ENCODE measurements around the gene UGT1A4. TPM values are rescaled to one million over a fixed set of nuclear protein-coding genes. Genes with fewer than 3 reads are reported as not detected.
"Not testable (repeated sequence)": the region's sequence is repeated elsewhere in the genome, so short reads cannot be mapped to it uniquely, and the experiment has no call there.

The UGT1A4 gene
- total and polyA plus RNA-seq, 4 donors = not detected

- H3K4me3 ChIP-seq (ENCODE audit: low read depth, low read length) = no peak overlapping the region
- 40% methylated on average over 2 of the region's 5 CpGs for WGBS (ENCODE audit: insufficient coverage)
- DNase-seq (ENCODE audit: low read depth in 4 of 6, low spot score in 6 of 6) = no peak
These were observed 26.7 kb downstream of the UGT1A4 start for GRCh38 chr2:233745073-233745755.

GRCh38 chr2:233745838-233746237 lies 27.3 kb downstream of the UGT1A4 start:
- not testable (repeated sequence) for H3K27ac ChIP-seq (ENCODE audit: low read depth, low read length); H3K4me3 ChIP-seq (ENCODE audit: low read depth, low read length); H3K4me1 ChIP-seq (ENCODE audit: control insufficient read depth, insufficient read depth, low read length); H3K9me3 ChIP-seq (ENCODE audit: control insufficient read depth, insufficient read depth, low read length); DNase-seq (ENCODE audit: low read depth in 4 of 6, low spot score in 6 of 6); H3K27me3 ChIP-seq (ENCODE audit: control insufficient read depth, insufficient read depth, low read length); H3K36me3 ChIP-seq (ENCODE audit: control insufficient read depth, insufficient read depth, low read length)
- 79% methylated on average over 2 of the region's 2 CpGs for WGBS (ENCODE audit: insufficient coverage)

More at GRCh38 chr2:233745073-233745755, 26.7 kb downstream of the UGT1A4 start:
- H3K4me1 ChIP-seq (ENCODE audit: control insufficient read depth, insufficient read depth, low read length) = no peaks in the 10 kb centered on the region
- no peaks in the 10 kb centered on the region for H3K36me3 ChIP-seq (ENCODE audit: control insufficient read depth, insufficient read depth, low read length)
- H3K9me3 ChIP-seq (ENCODE audit: control insufficient read depth, insufficient read depth, low read length) = no peaks in the 10 kb centered on the region
- no peak overlapping the region for H3K27ac ChIP-seq (ENCODE audit: low read depth, low read length)
- H3K27me3 ChIP-seq (ENCODE audit: control insufficient read depth, insufficient read depth, low read length) = no peaks in the 10 kb centered on the region

GRCh38 chr2:233746475-233747282 lies 28.1 kb downstream of the UGT1A4 start:
- Histone ChIP-seq H3K4me3 (ENCODE audit: low read depth, low read length) (no peak overlapping the region), H3K27me3 (ENCODE audit: control insufficient read depth, insufficient read depth, low read length) (no peaks in the 10 kb centered on the region), H3K27ac (ENCODE audit: low read depth, low read length) (no peak overlapping the region), H3K4me1 (ENCODE audit: control insufficient read depth, insufficient read depth, low read length) (no peaks in the 10 kb centered on the region), H3K9me3 (ENCODE audit: control insufficient read depth, insufficient read depth, low read length) (peaks cover 8% of the 10 kb centered on the region), H3K36me3 (ENCODE audit: control insufficient read depth, insufficient read depth, low read length) (no peaks in the 10 kb centered on the region)
- no peak for DNase-seq (ENCODE audit: low read depth in 4 of 6, low spot score in 6 of 6)
- 89% methylated on average over 7 of the region's 10 CpGs for WGBS (ENCODE audit: insufficient coverage)

- Histone ChIP-seq H3K4me3 (ENCODE audit: low read depth, low read length) (no peak overlapping the region), H3K4me1 (ENCODE audit: control insufficient read depth, insufficient read depth, low read length) (no peaks in the 10 kb centered on the region), H3K9me3 (ENCODE audit: control insufficient read depth, insufficient read depth, low read length) (peaks cover 8% of the 10 kb centered on the region), H3K27me3 (ENCODE audit: control insufficient read depth, insufficient read depth, low read length) (no peaks in the 10 kb centered on the region), H3K27ac (ENCODE audit: low read depth, low read length) (no peak overlapping the region), H3K36me3 (ENCODE audit: control insufficient read depth, insufficient read depth, low read length) (no peaks in the 10 kb centered on the region)
- WGBS (ENCODE audit: insufficient coverage) = 93% methylated on average over 6 of the region's 6 CpGs
- DNase-seq (ENCODE audit: low read depth in 4 of 6, low spot score in 6 of 6) = no peak
These were observed 28.7 kb downstream of the UGT1A4 start for GRCh38 chr2:233747283-233747544.

GRCh38 chr2:233750689-233751088 lies 32.2 kb downstream of the UGT1A4 start:
- not testable (repeated sequence) for H3K4me3 ChIP-seq (ENCODE audit: low read depth, low read length); H3K36me3 ChIP-seq (ENCODE audit: control insufficient read depth, insufficient read depth, low read length); H3K27ac ChIP-seq (ENCODE audit: low read depth, low read length); DNase-seq (ENCODE audit: low read depth in 4 of 6, low spot score in 6 of 6); H3K27me3 ChIP-seq (ENCODE audit: control insufficient read depth, insufficient read depth, low read length); H3K4me1 ChIP-seq (ENCODE audit: control insufficient read depth, insufficient read depth, low read length); H3K9me3 ChIP-seq (ENCODE audit: control insufficient read depth, insufficient read depth, low read length)
- 88% methylated on average over 2 of the region's 2 CpGs for WGBS (ENCODE audit: insufficient coverage)

- not testable (repeated sequence) for DNase-seq (ENCODE audit: low read depth in 4 of 6, low spot score in 6 of 6); H3K36me3 ChIP-seq (ENCODE audit: control insufficient read depth, insufficient read depth, low read length); H3K4me1 ChIP-seq (ENCODE audit: control insufficient read depth, insufficient read depth, low read length); H3K4me3 ChIP-seq (ENCODE audit: low read depth, low read length); H3K9me3 ChIP-seq (ENCODE audit: control insufficient read depth, insufficient read depth, low read length); H3K27me3 ChIP-seq (ENCODE audit: control insufficient read depth, insufficient read depth, low read length); H3K27ac ChIP-seq (ENCODE audit: low read depth, low read length)
- 80% methylated on average over 1 of the region's 2 CpGs for WGBS (ENCODE audit: insufficient coverage)
These were observed 32.9 kb downstream of the UGT1A4 start for GRCh38 chr2:233751212-233752009.

GRCh38 chr2:233754872-233755611 lies 36.5 kb downstream of the UGT1A4 start:
- no peak for DNase-seq (ENCODE audit: low read depth in 4 of 6, low spot score in 6 of 6)
- H3K27me3 ChIP-seq (ENCODE audit: control insufficient read depth, insufficient read depth, low read length) = no peaks in the 10 kb centered on the region
- H3K27ac ChIP-seq (ENCODE audit: low read depth, low read length) = no peak overlapping the region
- peaks cover under 1% of the 10 kb centered on the region for H3K4me1 ChIP-seq (ENCODE audit: control insufficient read depth, insufficient read depth, low read length)
- H3K4me3 ChIP-seq (ENCODE audit: low read depth, low read length) = no peak overlapping the region
- H3K9me3 ChIP-seq (ENCODE audit: control insufficient read depth, insufficient read depth, low read length) = peaks cover 8% of the 10 kb centered on the region
- H3K36me3 ChIP-seq (ENCODE audit: control insufficient read depth, insufficient read depth, low read length) = no peaks in the 10 kb centered on the region
- WGBS (ENCODE audit: insufficient coverage) = 95% methylated on average over 42 of the region's 44 CpGs

GRCh38 chr2:233756429-233757081 lies 38.0 kb downstream of the UGT1A4 start:
- WGBS (ENCODE audit: insufficient coverage) = 86% methylated on average over 1 of the region's 7 CpGs
- DNase-seq (ENCODE audit: low read depth in 4 of 6, low spot score in 6 of 6) = no peak
- Histone ChIP-seq H3K27me3 (ENCODE audit: control insufficient read depth, insufficient read depth, low read length) (no peaks in the 10 kb centered on the region), H3K4me3 (ENCODE audit: low read depth, low read length) (no peak overlapping the region), H3K9me3 (ENCODE audit: control insufficient read depth, insufficient read depth, low read length) (no peaks in the 10 kb centered on the region), H3K27ac (ENCODE audit: low read depth, low read length) (no peak overlapping the region), H3K4me1 (ENCODE audit: control insufficient read depth, insufficient read depth, low read length) (peaks cover 3% of the 10 kb centered on the region), H3K36me3 (ENCODE audit: control insufficient read depth, insufficient read depth, low read length) (no peaks in the 10 kb centered on the region)

GRCh38 chr2:233758141-233758540 lies 39.6 kb downstream of the UGT1A4 start:
- Histone ChIP-seq H3K4me3 (ENCODE audit: low read depth, low read length) (no peak overlapping the region), H3K36me3 (ENCODE audit: control insufficient read depth, insufficient read depth, low read length) (no peaks in the 10 kb centered on the region), H3K27me3 (ENCODE audit: control insufficient read depth, insufficient read depth, low read length) (no peaks in the 10 kb centered on the region), H3K4me1 (ENCODE audit: control insufficient read depth, insufficient read depth, low read length) (peaks cover 3% of the 10 kb centered on the region), H3K9me3 (ENCODE audit: control insufficient read depth, insufficient read depth, low read length) (no peaks in the 10 kb centered on the region), H3K27ac (ENCODE audit: low read depth, low read length) (no peak overlapping the region)
- no peak for DNase-seq (ENCODE audit: low read depth in 4 of 6, low spot score in 6 of 6)

Data from spinal cord (tissue), 10 donors.